CD4-positive, alpha-beta T cell treated with Interleukin-1 beta for 1 hour (primary cell): Measurements from ENCODE around the gene TBX1.
"Not testable (repeated sequence)": the region's sequence is repeated elsewhere in the genome, so short reads cannot be mapped to it uniquely, and the experiment has no call there.

ENCODE experiments used
- DNase-seq, 2 donors: peaks; one replicate each; pipeline ENCODE4 v3.0.0-alpha.2; 2020 to 2022

The TBX1 gene

GRCh38 chr22:19766511-19767426 lies 6.2 kb downstream of the TBX1 start:
- DNase-seq = peak; percentile 40 to 51

GRCh38 chr22:19767427-19768341 lies 7.1 kb downstream of the TBX1 start:
- DNase-seq = no peak

GRCh38 chr22:19769393-19769715 lies 8.8 kb downstream of the TBX1 start:
- no peak for DNase-seq

DNA sequence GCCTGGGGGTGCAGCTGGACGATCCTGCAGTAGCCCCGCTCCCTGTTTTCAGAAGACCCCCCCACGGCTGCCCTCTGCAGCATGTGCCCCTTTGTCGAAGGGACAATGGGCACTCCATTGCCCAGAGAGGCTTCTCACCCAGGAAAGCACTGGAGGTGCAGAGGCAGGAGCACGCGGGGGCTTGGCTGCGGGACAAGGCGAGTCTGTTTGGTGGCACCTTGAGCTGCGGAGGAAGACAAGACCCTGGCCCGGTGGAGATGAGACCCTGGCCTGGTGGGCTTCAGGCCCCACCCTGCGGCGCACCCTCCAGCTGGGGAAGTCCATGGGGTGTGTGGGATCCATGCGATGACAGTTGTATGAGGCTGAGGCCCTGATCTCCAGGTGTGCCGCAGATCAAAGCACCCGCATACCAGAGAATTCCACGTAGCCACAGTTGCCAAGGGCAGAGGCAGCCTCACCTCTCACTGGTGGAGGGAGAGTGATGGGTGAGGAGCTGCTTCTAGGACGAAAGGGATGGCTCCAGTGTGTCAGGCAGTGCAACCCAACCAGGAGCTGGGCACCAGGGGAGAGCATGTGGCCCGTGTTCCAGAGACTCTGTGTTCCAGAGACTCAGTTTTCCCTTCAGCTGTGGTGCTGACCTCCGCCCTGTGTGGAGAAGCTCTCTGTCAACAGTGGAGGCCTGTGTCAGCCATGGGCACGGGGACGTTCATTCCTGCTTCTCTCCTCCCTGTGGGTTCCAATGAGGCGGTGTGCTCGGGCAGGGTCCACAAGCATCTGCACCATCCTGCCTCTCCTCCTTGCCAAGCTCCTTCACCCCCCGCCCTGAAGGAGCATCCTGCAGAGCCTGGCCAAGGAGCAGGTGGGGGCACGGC lies 10.0 kb downstream of the TBX1 start:
- no peak for DNase-seq

- DNase-seq = no peak
These were observed 11.8 kb downstream of the TBX1 start for GRCh38 chr22:19772422-19772672.

GRCh38 chr22:19772673-19773469 lies 12.3 kb downstream of the TBX1 start:
- DNase-seq = no peak

DNA sequence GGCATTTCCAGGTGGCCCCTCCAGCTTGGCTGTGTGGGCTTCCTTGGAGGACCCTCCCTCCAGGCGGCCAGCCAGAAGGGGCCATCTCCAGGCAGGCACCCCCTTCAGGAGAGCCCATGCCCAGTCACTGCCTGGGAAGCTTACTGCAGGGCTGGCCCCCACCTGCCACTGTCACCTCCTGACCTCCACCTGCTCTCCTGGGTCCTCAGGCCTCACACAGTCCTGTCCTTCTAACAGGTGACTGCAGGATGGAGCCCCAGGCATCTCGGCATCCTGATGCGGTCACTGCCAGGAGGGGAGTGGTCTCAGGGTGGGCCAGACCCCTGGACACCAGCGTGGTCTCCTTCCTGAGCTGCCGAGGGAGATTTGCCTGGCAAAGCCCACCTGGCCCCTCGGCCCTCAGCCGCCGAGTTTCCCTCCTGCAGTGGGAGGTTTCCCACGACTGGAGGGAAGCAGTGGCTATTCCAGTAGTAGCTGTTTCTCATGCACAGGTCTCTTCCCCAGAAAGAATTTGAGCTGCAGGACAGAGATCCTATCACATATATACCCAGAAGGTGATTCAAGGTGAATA lies 13.0 kb downstream of the TBX1 start:
- DNase-seq = no peak

- DNase-seq = no peak
These were observed 14.1 kb downstream of the TBX1 start for GRCh38 chr22:19774628-19775027.

DNA sequence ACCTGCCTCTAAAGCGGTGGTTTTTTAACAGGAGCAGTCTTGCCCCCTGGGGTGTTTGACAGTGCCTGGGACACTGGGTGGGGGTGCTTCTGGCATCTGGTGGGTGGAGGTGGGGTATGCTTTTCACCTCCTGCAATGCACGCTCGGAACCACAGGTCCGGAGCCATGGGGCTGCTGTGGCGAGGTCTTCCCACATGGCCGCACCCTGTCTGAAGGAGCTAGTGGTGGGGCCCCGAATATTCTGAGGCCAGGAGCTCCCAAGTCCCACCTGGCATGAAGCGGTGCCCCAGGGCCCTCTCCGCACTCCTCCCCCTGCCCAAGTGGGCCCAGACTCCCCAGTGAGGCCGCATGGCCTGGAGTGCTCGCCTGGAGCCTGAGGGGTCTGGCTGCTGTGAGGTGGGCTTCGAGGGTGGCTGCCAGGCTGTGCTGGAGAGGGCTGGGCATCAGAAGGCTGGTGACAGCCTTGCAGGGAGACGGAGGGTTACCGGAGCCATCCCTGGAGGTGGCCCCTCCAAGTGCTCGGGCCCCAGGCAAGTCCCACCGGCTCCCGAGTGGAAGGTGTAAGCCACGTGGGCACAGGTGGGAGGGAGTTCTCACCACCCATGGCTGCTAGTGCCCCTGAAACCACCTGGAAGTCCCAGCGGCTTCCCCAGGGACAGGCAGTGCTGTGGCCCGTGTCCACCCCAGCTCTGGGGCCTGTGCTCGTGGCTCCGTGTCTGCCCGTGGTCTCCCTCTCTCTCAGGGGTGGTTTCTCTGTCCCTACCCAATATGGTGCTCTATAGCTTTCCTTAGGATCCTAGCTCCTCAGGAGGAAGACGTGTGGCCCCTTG lies 15.1 kb downstream of the TBX1 start:
- no peak for DNase-seq

DNA sequence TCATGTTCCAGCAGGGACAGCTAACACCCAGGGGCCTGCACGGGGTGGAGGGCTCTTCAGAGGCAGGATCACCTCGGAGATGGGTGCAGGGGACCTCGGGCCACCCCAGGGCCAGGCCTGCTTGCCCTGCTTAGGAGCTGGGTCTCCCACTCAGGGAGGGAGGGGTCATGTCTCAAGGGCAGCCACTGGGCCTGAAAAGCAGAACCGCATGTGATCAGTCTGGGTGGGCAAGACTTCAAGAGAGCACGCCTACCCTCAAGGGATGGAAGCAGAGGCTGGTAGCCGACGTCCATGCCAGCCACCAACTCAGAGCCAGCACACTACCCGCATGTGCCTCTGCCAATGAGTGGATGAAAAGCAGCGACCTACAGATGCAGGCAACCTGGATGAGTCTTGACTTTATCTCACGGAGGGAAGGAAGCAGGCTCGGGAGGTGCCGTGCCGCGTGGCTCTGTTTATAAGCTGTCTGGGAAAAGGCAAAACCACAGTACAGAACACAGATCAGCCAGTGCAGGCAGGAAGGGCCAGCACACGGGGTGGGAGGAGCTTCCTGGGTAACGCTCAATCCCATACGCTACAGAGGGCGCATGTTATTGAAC lies 16.0 kb downstream of the TBX1 start:
- DNase-seq = no peak

GRCh38 chr22:19777192-19777591 lies 16.6 kb downstream of the TBX1 start:
- DNase-seq = not testable (repeated sequence)

DNA sequence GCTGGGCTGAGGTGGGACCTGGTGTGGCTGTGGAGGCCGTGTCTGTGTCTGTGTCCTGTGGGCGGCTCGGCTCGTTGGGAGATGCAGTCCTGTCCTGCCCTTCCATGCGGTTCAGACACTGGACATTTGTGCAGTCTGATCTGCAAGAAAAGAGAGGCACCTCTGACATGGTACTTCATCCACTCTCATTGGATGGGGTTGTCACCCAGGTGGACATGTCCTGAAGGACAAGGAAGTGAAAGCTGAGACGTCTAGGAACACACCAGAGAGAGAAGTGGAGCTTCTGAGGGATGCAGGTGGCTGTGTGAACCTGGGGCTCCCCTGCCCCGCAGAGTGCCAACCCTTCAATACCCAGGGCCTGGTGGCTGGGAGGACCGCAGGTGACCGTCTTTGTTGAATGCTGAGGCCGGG lies 18.4 kb downstream of the TBX1 start:
- DNase-seq = no peak

DNA sequence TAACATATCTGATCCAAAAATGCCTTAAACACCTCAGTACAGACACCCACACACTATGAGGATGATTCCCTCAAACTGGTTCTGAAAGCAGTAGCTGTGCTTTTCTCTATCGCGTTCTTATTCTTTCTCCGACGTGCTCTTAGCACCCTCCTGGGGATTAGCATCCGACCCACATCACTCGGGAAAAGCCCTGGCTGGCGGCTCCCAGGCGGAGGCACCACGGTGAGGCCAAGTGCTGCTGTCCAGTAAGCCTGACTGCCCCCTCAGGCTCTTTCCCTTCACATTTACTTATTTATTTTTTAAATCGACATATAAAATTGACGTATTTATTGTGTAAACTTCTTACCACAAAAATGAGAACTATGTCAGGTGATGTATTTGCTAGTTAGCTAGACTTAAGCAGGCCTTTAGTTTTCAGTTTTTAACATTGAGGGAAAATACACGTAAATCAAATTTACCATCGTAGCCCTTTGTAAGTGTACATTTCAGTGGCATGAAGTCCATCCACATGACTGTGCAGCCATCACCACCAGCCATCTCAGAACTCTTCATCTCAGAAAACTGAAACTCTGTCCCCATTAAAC lies 19.2 kb downstream of the TBX1 start:
- DNase-seq = no peak

DNA sequence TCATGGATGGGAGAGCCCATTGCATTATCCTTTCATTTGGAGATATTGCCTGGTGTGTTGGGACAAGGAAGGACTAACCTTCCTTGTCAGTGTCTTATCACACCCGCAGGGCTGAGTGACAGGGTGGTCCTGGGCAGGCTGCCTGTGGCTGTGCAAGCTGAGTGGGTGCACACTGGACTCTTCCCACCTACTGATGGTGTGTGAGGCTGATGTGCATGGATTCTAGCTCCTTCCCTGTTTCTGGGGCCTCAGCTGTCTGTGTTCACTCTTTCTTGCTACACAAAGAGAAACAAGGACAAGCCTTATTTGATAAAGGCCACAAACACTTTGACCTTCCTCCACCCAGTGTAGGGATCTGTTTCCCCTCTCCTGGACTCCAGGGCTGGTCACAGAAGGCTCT lies 22.0 kb downstream of the TBX1 start:
- no peak for DNase-seq

GRCh38 chr22:19783586-19784383 lies 23.2 kb downstream of the TBX1 start:
- DNase-seq = no peak

DNA sequence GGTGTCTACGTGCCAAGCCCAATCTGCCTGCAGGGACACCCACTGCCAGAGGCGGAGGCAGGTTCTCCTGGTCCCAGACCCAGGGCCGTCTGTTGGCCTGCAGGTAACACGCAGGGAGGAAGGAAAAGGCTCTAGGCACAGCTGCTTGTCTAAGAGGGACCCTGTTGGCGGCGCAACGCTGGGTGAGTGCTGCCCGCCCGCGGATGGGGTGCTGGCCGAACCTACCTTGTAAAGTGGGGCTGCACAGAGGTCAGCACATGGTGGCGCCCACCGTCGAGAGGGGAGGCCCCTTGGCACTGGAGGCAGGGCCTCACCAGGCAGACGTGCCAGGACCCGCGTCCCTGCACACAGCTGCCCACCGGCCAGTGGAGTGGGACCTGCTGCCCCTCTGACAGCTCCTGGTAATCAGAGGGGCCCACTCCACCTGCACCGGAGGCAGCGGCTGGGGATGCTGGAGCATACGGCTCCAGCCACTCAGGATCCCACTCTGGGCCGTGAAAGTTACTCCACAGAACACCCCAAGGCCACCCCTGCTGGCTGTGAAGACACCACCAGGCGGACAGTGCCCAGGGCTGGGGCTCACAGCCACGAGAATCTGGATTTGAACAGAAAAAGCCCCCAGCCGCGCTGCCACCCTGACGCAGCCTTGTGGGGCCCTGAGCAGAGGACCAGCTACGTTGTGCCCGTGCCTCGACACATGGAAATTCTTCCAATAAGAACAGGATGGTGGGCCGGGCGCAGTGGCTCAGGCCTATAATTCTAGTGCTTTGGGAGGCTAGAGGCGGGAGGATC lies 24.0 kb downstream of the TBX1 start:
- DNase-seq = no peak

- no peak for DNase-seq
These were observed 25.1 kb downstream of the TBX1 start for GRCh38 chr22:19785461-19786263.

DNA sequence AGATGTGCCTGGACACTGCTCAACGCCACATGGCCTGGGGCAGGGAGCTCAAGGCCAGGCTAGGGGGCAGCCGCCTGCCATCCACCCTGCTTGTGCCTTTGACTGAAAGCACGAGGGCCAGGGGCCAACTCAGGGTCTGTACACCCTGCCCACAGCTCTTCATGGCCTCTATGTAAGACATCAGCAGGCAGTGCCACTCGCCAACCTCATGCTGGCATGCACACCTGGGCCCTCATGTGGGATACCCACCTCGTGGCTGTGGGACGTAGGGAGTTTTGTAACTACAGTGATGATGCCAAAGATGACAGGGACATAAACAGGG lies 25.6 kb downstream of the TBX1 start:
- no peak for DNase-seq
